NCI-H187 (cell line): Measurements from ENCODE around the gene ERAS.
"Not testable (repeated sequence)": the region's sequence is repeated elsewhere in the genome, so short reads cannot be mapped to it uniquely, and the experiment has no call there.

ENCODE experiments used
- DNase-seq, 2 experiments: peaks; one replicate each; lab custom pipeline; 2025; lab: John Stamatoyannopoulos, UW

Gene ERAS

GRCh38 chrX:48794911-48795515 lies 31.3 kb upstream of the ERAS start:
- no peak for DNase-seq

GRCh38 chrX:48798318-48798717 lies 28.0 kb upstream of the ERAS start:
- no peak for DNase-seq

- DNase-seq: no peak
Measured at GRCh38 chrX:48800574-48801279, 25.6 kb upstream of the ERAS start.

GRCh38 chrX:48801280-48802088 lies 24.8 kb upstream of the ERAS start, which contains the start of gene HDAC6:
Gene HDAC6, plus strand, starts transcription at chrX:48802067. Its CDS starts 626 bp downstream, at chrX:48802693.
- peak; percentile 91 to 94 for DNase-seq

GRCh38 chrX:48802089-48802904 lies 24.0 kb upstream of the ERAS start:
- DNase-seq: peak; percentile 49 to 70

- no peak for DNase-seq
Measured at GRCh38 chrX:48802905-48803200, 23.5 kb upstream of the ERAS start.

- DNase-seq: no peak
Measured at GRCh38 chrX:48806081-48806480, 20.2 kb upstream of the ERAS start.

- DNase-seq: no peak
Measured at GRCh38 chrX:48813644-48814043, 12.7 kb upstream of the ERAS start.

- no peak for DNase-seq
Measured at GRCh38 chrX:48814722-48815121, 11.6 kb upstream of the ERAS start.

- DNase-seq: no peak
Measured at GRCh38 chrX:48815266-48815665, 11.0 kb upstream of the ERAS start.

GRCh38 chrX:48816014-48816810 lies 10.1 kb upstream of the ERAS start:
- no peak for DNase-seq

- no peak for DNase-seq
Measured at GRCh38 chrX:48818098-48818497, 8.2 kb upstream of the ERAS start.

GRCh38 chrX:48818866-48819265 lies 7.4 kb upstream of the ERAS start:
- DNase-seq: no peak

GRCh38 chrX:48819394-48819793 lies 6.9 kb upstream of the ERAS start:
- DNase-seq: not testable (repeated sequence)

GRCh38 chrX:48823053-48823452 lies 3.3 kb upstream of the ERAS start:
- DNase-seq: no peak

GRCh38 chrX:48824066-48824465 lies 2.2 kb upstream of the ERAS start:
- no peak for DNase-seq

- no peak for DNase-seq
Measured at GRCh38 chrX:48826876-48827653, 752 bp downstream of the ERAS start.

- no peak for DNase-seq
Measured at GRCh38 chrX:48827654-48827968, 1.3 kb downstream of the ERAS start.

- DNase-seq: no peak
Measured at GRCh38 chrX:48829016-48829735, 2.9 kb downstream of the ERAS start.
